HepG2 (cell line): ENCODE data around the gene AUP1. TPM values are rescaled to one million over a fixed set of nuclear protein-coding genes. Genes with fewer than 3 reads are reported as not detected.

Source experiments
- ATAC-seq: fragments of 200-7000 bp; cut with Tn5 transposase; 3 replicates; pipeline ENCODE4 v1.9.1; 2020; ENCODE audit warnings: mild to moderate bottlenecking, moderate library complexity
- BruUV-seq: library from RNA; stranded (reverse); fragments of 400-500 nt; replicated peaks from 2 replicates; lab custom pipeline; 2021; lab: Mats Ljungman, UMichigan
- CTCF ChIA-PET: fragments of 300-600 bp; formaldehyde crosslinking; extraction: SDS; loops from one replicate; lab custom pipeline; 2021; ENCODE audit warnings: low total read pairs, inconsistent platforms, low intra/inter-chr PET ratio; lab: Yijun Ruan, JAX
- POLR2A ChIA-PET: fragments of 350-600 bp; sonication (Branson Sonifier 250); formaldehyde crosslinking; loops from one replicate; lab custom pipeline; 2020; ENCODE audit warnings: antibody characterized with exemption, inconsistent platforms; lab: Yijun Ruan, JAX
- DNase-seq: peaks from one replicate; pipeline ENCODE4 v3.0.0-alpha.2; 2015; ENCODE audit warnings: low spot score
- FAIRE-seq: peaks from 3 replicates; lab custom pipeline; 2011; peaks lifted over from hg19 to GRCh38; lab: Jason Lieb, UNC
- H2AFZ ChIP-seq: one replicate; pipeline ENCODE4 v1.6.1; 2011; ENCODE audit warnings: low read length, inconsistent platforms
- H3K27ac ChIP-seq: fragments of 300-600 bp; 3 replicates; pipeline ENCODE4 v1.8.0; 2011; ENCODE audit warnings: mixed run types, mild to moderate bottlenecking, mixed read lengths, low read length, inconsistent platforms; ENCODE audit not compliant: insufficient read depth; ENCODE audit errors: extremely low read length
- H3K27me3 ChIP-seq, 2 experiments: fragments of 200-600 bp in 1 of 2; 2 replicates in 1 of 2; 3 replicates in 1 of 2; pipeline versions ENCODE4 v1.6.0 to v1.8.0; 2011; ENCODE audit warnings: low read length in 2 of 2, mild to moderate bottlenecking in 2 of 2, moderate library complexity in 2 of 2, inconsistent platforms in 1 of 2; ENCODE audit not compliant: insufficient read depth in 2 of 2, control insufficient read depth in 1 of 2
- H3K36me3 ChIP-seq, 2 experiments: fragments of 200-600 bp in 1 of 2; replicated peaks in 1 of 2; 2 replicates in 1 of 2; 3 replicates in 1 of 2; pipeline versions ENCODE4 v1.5.1 to v1.8.0; 2011; ENCODE audit warnings: low read length in 2 of 2, inconsistent platforms in 1 of 2; ENCODE audit not compliant: insufficient read depth in 2 of 2, control insufficient read depth in 1 of 2
- H3K4me1 ChIP-seq: 2 replicates; pipeline ENCODE4 v1.5.1; 2012; ENCODE audit warnings: low read length, inconsistent platforms; ENCODE audit not compliant: insufficient read depth
- H3K4me2 ChIP-seq: 2 replicates; pipeline ENCODE4 v1.6.0; 2011; ENCODE audit warnings: low read depth, low read length, inconsistent platforms
- H3K4me3 ChIP-seq, 3 experiments: fragments of 200-600 bp in 1 of 3; sonication (generic), shearing (Covaris generic) in 1 of 3; replicated peaks in 1 of 3; 2 replicates each; pipeline ENCODE4 v1.5.1; 2011 to 2016; ENCODE audit warnings: low read length in 3 of 3, inconsistent platforms in 2 of 3, low read depth in 2 of 3, mild to moderate bottlenecking in 2 of 3, control low read depth in 1 of 3, mixed read lengths in 1 of 3; ENCODE audit not compliant: insufficient read depth in 1 of 3
- H3K79me2 ChIP-seq: one replicate; pipeline ENCODE4 v1.6.1; 2011; ENCODE audit warnings: low read length, inconsistent platforms; ENCODE audit not compliant: insufficient read depth
- H3K9ac ChIP-seq: 2 replicates; pipeline ENCODE4 v1.6.0; 2011; ENCODE audit warnings: mild to moderate bottlenecking, low read depth, low read length, inconsistent platforms; ENCODE audit not compliant: insufficient read depth
- H3K9me3 ChIP-seq: 2 replicates; pipeline ENCODE4 v1.5.1; 2012; ENCODE audit warnings: mild to moderate bottlenecking, low read length
- H4K20me1 ChIP-seq: 2 replicates; pipeline ENCODE4 v1.6.0; 2011; ENCODE audit warnings: inconsistent platforms, mild to moderate bottlenecking, low read length, moderate library complexity; ENCODE audit not compliant: insufficient read depth
- CREB1 ChIP-seq, 2 experiments: fragments of 450-650 bp in 1 of 2; IDR thresholded peaks; 2 replicates each; pipeline ENCODE4 v1.6.1; 2016 to 2017; ENCODE audit warnings: control low read depth in 1 of 2, mild to moderate bottlenecking in 1 of 2, missing compliant biosample characterization in 1 of 2, missing genetic modification characterization in 1 of 2
- DMAP1 ChIP-seq: IDR thresholded peaks from 2 replicates; pipeline ENCODE4 v1.6.1; 2016
- HNRNPLL ChIP-seq: fragments of 200-400 bp; formaldehyde crosslinking; IDR thresholded peaks from 2 replicates; pipeline ENCODE4 v1.6.1; 2017; ENCODE audit warnings: mild to moderate bottlenecking, low read depth, low read length; ENCODE audit not compliant: poor library complexity, severe bottlenecking
- NKX3-1 ChIP-seq: sonication (generic); formaldehyde crosslinking; IDR thresholded peaks from 2 replicates; pipeline ENCODE4 v1.5.0; 2020; ENCODE audit warnings: missing genetic modification reagents
- SNAPC2 ChIP-seq: sonication (generic); formaldehyde crosslinking; IDR thresholded peaks from 2 replicates; pipeline ENCODE4 v1.8.1; 2022; ENCODE audit warnings: mild to moderate bottlenecking, missing genetic modification reagents
- THAP11 ChIP-seq: IDR thresholded peaks from 2 replicates; pipeline ENCODE4 v1.6.1; 2016; ENCODE audit warnings: missing biosample characterization, missing genetic modification reagents
- ZC3H4 ChIP-seq: sonication (generic); formaldehyde crosslinking; IDR thresholded peaks from 2 replicates; pipeline ENCODE4 v1.4.0; 2020; ENCODE audit warnings: missing genetic modification reagents, borderline replicate concordance
- ZIK1 ChIP-seq: sonication (generic); formaldehyde crosslinking; IDR thresholded peaks from 2 replicates; pipeline ENCODE4 v1.5.0; 2020; ENCODE audit warnings: mild to moderate bottlenecking, low read depth, missing genetic modification reagents, borderline replicate concordance
- ZNF10 ChIP-seq: sonication (generic); formaldehyde crosslinking; IDR thresholded peaks from 2 replicates; pipeline ENCODE4 v1.4.0; 2020; ENCODE audit warnings: mild to moderate bottlenecking, low read depth, missing genetic modification reagents, borderline replicate concordance
- ZNF225 ChIP-seq: sonication (generic); formaldehyde crosslinking; IDR thresholded peaks from 2 replicates; pipeline ENCODE4 v1.4.0; 2020; ENCODE audit warnings: mild to moderate bottlenecking, missing genetic modification reagents
- ZNF235 ChIP-seq: sonication (generic); formaldehyde crosslinking; IDR thresholded peaks from 2 replicates; pipeline ENCODE4 v1.8.1; 2023; ENCODE audit warnings: mild to moderate bottlenecking, missing genetic modification reagents, borderline replicate concordance
- ZNF550 ChIP-seq: sonication (generic); formaldehyde crosslinking; IDR thresholded peaks from 2 replicates; pipeline ENCODE4 v1.4.0; 2020; ENCODE audit warnings: mild to moderate bottlenecking, missing genetic modification reagents, borderline replicate concordance
- WGBS: methylation state at CpG from one replicate; pipeline ENCODE4 v1.1.6; 2017; ENCODE audit warnings: low lambda C conversion rate; 5-methylcytosine and 5-hydroxymethylcytosine counted together
- in situ Hi-C: cut with HindIII; loops from 2 replicates; pipeline ENCODE4 v1.10.0; 2017; ENCODE audit warnings: low pct_unique_long_range_greater_than_20kb; ENCODE audit not compliant: extremely low pct_ligation_motif_present
- intact Hi-C: fragments of 100-400 bp; cut with micrococcal nuclease; formaldehyde crosslinking; loops from one replicate; pipeline ENCODE4 v1.10.0; 2022; ENCODE audit not compliant: unreplicated experiment
- polyA plus RNA-seq, 8 experiments: library from polyadenylated mRNA; depleted of rRNA in 3 of 8; stranded (reverse) in 7 of 8; unstranded in 1 of 8; fragments of >200 nt; fragmentation: Illumina TruSeq in 4 of 8; extraction: Trizol in 4 of 8; gene quantifications; 2 replicates each; pipeline versions ENCODE4 v1.2.1 to v1.2.3, GENCODE V29; 2011 to 2016; ENCODE audit warnings: low read depth in 4 of 8, missing spikeins in 1 of 8, mixed read lengths in 1 of 8; ENCODE audit not compliant: insufficient read depth in 1 of 8
- total RNA-seq, 5 experiments: library from RNA; depleted of rRNA; stranded (reverse); fragments of >200 nt; fragmentation: Illumina TruSeq; extraction: Trizol; gene quantifications; 2 replicates each; pipeline ENCODE4 v1.2.3, GENCODE V29; 2016; ENCODE audit warnings: low read depth in 1 of 5
- TF ChIP-seq, protein P1 (sequence below): sonication (generic); formaldehyde crosslinking; IDR thresholded peaks from 2 replicates; pipeline ENCODE4 v1.4.0; 2020; ENCODE audit warnings: missing genetic modification reagents
- TF ChIP-seq, protein P2 (sequence below): sonication (generic); formaldehyde crosslinking; IDR thresholded peaks from 2 replicates; pipeline ENCODE4 v1.4.0; 2020; ENCODE audit warnings: missing genetic modification reagents
- TF ChIP-seq, protein P3 (sequence below): IDR thresholded peaks from 2 replicates; pipeline ENCODE4 v1.6.1; 2012; ENCODE audit warnings: inconsistent platforms

Gene AUP1
- total and polyA plus RNA-seq, 2 of the 13 experiments (the other 11 are each of a cell fraction or from before 2014, with no cell fraction given) = 174 to 267 TPM

- TF ChIP-seq, protein P1, sequence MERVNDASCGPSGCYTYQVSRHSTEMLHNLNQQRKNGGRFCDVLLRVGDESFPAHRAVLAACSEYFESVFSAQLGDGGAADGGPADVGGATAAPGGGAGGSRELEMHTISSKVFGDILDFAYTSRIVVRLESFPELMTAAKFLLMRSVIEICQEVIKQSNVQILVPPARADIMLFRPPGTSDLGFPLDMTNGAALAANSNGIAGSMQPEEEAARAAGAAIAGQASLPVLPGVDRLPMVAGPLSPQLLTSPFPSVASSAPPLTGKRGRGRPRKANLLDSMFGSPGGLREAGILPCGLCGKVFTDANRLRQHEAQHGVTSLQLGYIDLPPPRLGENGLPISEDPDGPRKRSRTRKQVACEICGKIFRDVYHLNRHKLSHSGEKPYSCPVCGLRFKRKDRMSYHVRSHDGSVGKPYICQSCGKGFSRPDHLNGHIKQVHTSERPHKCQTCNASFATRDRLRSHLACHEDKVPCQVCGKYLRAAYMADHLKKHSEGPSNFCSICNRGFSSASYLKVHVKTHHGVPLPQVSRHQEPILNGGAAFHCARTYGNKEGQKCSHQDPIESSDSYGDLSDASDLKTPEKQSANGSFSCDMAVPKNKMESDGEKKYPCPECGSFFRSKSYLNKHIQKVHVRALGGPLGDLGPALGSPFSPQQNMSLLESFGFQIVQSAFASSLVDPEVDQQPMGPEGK (CRISPR knock-in tag) = peak; percentile 26; the same call in 1 of the 2 replicates
These were observed 19.7 kb upstream of the AUP1 start (continued) for GRCh38 chr2:74548900-74549826.

- H3K4me3 ChIP-seq = peak overlapping the region; percentile 33 to 73 (median 56)
- H3K9me3 ChIP-seq = no peaks in the 10 kb centered on the region
- no peak for ATAC-seq
- intact Hi-C loops = no loop called here
- peak overlapping the region; percentile 51 for H3K9ac ChIP-seq
- POLR2A ChIA-PET = no interaction called here
- H3K4me1 ChIP-seq = peaks cover 48% of the 10 kb centered on the region
- no peaks in the 10 kb centered on the region for H4K20me1 ChIP-seq
- FAIRE-seq = no peak
- no peak for DNase-seq
- peaks cover 0 to 27% of the 10 kb centered on the region in 2 experiments; a peak in 2 of 5 replicates for H3K27me3 ChIP-seq
- WGBS = 20% methylated on average over 14 of the region's 26 CpGs
- in situ Hi-C loops = no loop called here
- H3K36me3 ChIP-seq = no peaks in the 10 kb centered on the region
- CTCF ChIA-PET = no interaction called here
- no peak overlapping the region for H3K27ac ChIP-seq
- H3K79me2 ChIP-seq = no peaks in the 10 kb centered on the region
- BruUV-seq = no TSS peak
- no peak overlapping the region for H2AFZ ChIP-seq
- peak overlapping the region; percentile 74 for H3K4me2 ChIP-seq
- TF ChIP-seq HNRNPLL = no peak
- TF ChIP-seq ZNF225 (CRISPR knock-in tag) = no peak
- TF ChIP-seq DMAP1 (CRISPR knock-in tag) = 0 out of 2 replicates have a peak, but pooled peaks have one; percentile 19
- TF ChIP-seq CREB1 (IDR thresholded peaks at IDR 0.05) = no peak
- no peak for TF ChIP-seq CREB1 (CRISPR knock-in tag; IDR thresholded peaks at IDR 0.05)
- TF ChIP-seq ZNF550 = no peak
- TF ChIP-seq ZNF10 = no peak
- TF ChIP-seq ZC3H4 = no peak
- TF ChIP-seq NKX3-1 = no peak
- no peak for TF ChIP-seq ZIK1 (CRISPR knock-in tag)
- 0 out of 2 replicates have a peak, but pooled peaks have one; percentile 55 for TF ChIP-seq ZNF235 (CRISPR knock-in tag)
- TF ChIP-seq, protein P2, sequence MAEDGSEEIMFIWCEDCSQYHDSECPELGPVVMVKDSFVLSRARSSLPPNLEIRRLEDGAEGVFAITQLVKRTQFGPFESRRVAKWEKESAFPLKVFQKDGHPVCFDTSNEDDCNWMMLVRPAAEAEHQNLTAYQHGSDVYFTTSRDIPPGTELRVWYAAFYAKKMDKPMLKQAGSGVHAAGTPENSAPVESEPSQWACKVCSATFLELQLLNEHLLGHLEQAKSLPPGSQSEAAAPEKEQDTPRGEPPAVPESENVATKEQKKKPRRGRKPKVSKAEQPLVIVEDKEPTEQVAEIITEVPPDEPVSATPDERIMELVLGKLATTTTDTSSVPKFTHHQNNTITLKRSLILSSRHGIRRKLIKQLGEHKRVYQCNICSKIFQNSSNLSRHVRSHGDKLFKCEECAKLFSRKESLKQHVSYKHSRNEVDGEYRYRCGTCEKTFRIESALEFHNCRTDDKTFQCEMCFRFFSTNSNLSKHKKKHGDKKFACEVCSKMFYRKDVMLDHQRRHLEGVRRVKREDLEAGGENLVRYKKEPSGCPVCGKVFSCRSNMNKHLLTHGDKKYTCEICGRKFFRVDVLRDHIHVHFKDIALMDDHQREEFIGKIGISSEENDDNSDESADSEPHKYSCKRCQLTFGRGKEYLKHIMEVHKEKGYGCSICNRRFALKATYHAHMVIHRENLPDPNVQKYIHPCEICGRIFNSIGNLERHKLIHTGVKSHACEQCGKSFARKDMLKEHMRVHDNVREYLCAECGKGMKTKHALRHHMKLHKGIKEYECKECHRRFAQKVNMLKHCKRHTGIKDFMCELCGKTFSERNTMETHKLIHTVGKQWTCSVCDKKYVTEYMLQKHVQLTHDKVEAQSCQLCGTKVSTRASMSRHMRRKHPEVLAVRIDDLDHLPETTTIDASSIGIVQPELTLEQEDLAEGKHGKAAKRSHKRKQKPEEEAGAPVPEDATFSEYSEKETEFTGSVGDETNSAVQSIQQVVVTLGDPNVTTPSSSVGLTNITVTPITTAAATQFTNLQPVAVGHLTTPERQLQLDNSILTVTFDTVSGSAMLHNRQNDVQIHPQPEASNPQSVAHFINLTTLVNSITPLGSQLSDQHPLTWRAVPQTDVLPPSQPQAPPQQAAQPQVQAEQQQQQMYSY = peak; percentile 72; the same call in 1 of the 2 replicates
- no peak for TF ChIP-seq SNAPC2 (CRISPR knock-in tag)
- no peak for TF ChIP-seq THAP11 (CRISPR knock-in tag)
- TF ChIP-seq, protein P3, sequence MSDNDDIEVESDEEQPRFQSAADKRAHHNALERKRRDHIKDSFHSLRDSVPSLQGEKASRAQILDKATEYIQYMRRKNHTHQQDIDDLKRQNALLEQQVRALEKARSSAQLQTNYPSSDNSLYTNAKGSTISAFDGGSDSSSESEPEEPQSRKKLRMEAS = no peak
These were observed 18.9 kb upstream of the AUP1 start for GRCh38 chr2:74548285-74548899.
